NCI-H2107 (cell line): Measurements from ENCODE around the gene BAG2.

Experiments
- DNase-seq: peaks from one replicate; lab custom pipeline; 2025; lab: John Stamatoyannopoulos, UW

BAG2 gene

GRCh38 chr6:57172136-57173055 is at the start of gene BAG2:
Gene BAG2, plus strand, starts transcription at chr6:57172326. Its CDS starts 372 bp downstream, at chr6:57172698.
- peak; percentile 3 for DNase-seq

GRCh38 chr6:57123111-57123510 is 49.0 kb upstream of the BAG2 start:
- DNase-seq: no peak

DNA sequence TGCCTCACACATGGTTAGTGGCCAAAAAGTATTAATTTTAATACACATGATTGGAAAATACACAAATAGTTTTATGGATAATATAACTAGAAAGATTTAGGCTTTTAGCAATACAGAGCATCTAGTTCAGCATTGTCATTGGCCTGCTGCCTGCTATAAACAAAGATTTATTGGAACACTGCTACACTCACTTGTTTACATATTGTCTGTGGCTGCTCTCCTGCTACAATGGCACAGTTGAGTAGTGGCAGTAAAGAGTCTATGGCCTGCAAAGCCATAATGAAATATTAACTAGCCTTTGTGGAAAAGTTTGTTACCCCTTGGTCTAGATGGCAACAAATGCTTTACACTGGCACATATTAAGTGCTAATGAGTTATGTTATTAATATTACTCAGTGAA is 44.4 kb upstream of the BAG2 start:
- DNase-seq: no peak

DNA sequence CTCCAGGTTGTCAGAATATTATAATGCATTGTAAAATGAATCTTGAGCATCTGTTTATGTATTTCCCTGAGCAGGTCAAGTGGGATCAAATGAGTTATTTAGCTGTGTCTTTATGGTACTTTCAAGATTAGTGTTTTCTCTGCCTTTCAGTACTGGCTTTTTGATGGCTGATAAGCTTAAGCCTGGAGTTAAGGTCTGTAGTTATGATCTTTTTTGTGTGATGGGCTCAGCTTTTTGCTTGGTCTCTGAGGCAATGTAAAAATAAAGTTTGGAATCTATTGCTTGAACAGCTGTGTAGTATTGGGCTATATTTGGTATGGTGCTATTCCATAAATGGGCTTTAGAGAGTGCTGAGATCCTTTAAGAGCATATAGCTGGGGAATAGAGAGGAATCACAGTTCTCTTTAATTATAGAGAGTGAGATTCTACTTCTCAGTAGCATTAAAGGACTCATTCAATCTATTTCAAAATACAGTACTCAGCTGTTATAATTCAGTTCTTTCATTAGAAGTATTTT is 41.4 kb upstream of the BAG2 start:
- DNase-seq: no peak

DNA sequence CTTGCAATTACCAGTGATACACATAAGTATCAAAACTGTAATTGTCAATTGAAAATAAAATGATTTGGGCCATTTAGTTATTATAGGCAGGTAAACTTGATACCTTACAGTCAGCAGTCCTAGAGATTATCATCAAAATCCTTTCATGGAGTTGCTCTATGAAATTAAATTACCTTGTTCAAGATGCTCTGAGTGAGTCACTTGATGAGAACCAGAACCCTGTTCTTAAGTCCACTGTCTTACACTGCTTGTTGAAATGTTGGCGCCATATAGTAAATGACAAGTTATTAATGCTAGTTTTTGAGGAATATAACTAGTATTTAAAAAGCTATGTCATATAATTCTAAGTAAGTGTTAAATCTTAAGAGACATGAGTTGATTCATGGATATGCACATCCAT is 37.2 kb upstream of the BAG2 start:
- no peak for DNase-seq

- DNase-seq: no peak
Measured at GRCh38 chr6:57135885-57136284, 36.2 kb upstream of the BAG2 start.

DNA sequence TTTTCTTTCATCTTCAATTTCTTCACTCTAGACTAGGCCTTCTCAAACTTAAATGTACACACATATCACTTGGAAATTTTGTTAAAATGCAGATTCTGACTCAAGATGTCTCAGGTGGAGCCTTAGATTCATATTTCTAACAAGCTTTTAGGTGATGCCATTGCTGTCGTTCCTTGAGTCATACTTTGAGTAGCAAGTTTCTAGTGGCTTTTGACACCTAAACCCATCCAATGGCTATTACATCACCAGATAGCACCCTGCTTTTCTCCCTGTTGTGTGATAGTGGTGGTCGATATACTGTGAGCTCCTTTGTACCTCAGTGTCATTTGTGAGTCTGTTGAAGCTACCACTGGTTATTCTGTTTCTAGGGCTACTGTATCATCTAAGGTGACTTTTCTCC is 34.8 kb upstream of the BAG2 start:
- no peak for DNase-seq

GRCh38 chr6:57138026-57138425 is 34.1 kb upstream of the BAG2 start:
- no peak for DNase-seq

GRCh38 chr6:57141451-57142177 is 30.5 kb upstream of the BAG2 start:
- no peak for DNase-seq

GRCh38 chr6:57142178-57142525 is 30.0 kb upstream of the BAG2 start:
- no peak for DNase-seq

GRCh38 chr6:57143690-57144089 is 28.4 kb upstream of the BAG2 start:
- no peak for DNase-seq

- DNase-seq: no peak
Measured at GRCh38 chr6:57147401-57147800, 24.7 kb upstream of the BAG2 start.

GRCh38 chr6:57147955-57148858 is 23.9 kb upstream of the BAG2 start:
- DNase-seq: no peak

GRCh38 chr6:57158658-57159057 is 13.5 kb upstream of the BAG2 start:
- no peak for DNase-seq

- DNase-seq: no peak
Measured at GRCh38 chr6:57159127-57159526, 13.0 kb upstream of the BAG2 start.

DNA sequence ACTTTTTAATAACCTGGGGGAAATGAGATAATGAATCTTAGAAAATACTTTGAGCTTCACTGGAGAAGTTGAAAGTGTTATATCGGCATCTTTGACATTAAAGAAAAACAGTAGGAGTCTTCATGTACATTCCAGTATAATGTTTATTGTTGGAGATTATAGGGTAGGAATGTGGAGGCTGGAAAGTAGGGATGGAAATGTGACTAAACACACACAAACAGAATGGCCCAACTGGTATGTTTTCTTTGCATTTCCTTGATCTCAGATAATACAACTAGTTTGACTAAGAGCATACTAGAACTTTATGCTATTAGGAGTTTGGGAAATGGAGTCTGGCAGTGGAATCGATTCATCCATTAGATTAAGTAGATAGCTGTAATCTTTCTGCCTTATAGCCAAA is 10.1 kb upstream of the BAG2 start:
- no peak for DNase-seq

- DNase-seq: no peak
Measured at GRCh38 chr6:57162516-57162915, 9.6 kb upstream of the BAG2 start.

GRCh38 chr6:57163956-57164355 is 8.2 kb upstream of the BAG2 start:
- DNase-seq: no peak

- DNase-seq: no peak
Measured at GRCh38 chr6:57165080-57165479, 7.0 kb upstream of the BAG2 start.

DNA sequence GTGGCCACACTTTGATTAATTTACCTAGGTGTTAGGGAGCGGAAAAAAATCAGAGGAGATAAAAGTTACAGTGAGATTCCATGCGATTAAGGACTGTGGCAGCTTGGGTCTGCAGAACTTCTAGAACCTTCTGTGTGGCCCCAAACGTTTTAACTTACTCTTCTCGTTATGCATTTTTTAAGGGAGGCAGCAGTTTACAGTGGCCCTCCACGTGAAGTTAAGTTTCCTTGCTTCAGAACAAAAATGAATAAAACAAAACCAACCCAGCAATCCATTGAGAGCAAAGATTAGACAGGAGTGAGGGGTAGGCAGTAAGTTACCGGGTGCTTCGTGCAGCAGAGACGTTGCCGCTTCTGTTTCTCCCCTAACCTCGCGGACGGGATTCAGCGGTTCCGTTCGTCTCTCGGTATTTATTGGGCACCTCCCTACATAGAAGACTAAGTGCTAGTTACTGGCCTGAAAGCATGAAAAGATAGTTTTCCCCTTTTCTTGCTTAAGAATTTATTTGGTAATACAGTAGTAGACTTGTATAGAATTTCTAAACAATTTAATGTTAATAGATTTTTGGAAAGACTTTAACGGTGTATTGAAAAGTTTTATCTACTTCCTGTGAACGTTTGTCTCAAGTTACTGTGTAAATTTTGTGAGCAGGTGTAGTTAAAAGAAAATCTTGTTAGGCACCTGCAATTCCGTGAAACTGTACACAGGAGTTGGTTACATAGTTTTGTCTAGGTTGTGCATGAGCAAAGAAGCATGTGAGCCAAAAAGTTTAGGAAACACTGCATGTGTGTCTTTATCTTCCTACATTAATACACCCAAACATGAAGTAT is 1.1 kb downstream of the BAG2 start:
- DNase-seq: no peak

DNA sequence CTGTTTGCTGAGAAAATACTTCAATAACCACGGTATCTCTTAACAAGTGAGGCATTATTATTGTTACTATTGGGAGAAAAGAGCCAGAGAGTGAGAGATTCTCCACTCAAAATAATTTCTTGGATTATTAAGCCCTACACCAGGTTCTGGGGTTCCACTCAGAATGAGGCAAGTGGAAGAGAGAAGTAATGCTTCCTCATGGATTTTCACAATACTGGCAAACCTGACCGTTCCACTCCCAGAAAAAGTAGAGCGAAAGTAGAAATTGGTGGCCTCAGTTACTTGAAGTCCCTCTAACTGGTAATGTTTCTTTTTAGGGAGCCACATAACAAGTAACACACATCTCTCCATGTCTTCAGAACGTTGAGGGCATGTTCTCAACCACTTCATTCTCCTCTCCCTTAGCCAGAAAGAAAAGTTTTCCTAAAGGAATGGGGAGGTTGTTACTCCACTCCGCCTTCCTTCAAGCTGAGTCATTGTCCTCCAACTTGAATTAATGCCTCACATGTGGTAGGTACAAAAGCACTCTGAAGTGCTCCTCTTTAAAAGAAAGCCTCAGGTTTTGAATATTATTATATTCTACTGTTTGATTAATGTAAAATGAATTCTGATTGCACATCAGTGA is 1.9 kb downstream of the BAG2 start:
- no peak for DNase-seq
